Measurements from ENCODE around the gene TIAM1. TPM values are rescaled to one million over a fixed set of nuclear protein-coding genes. Genes with fewer than 3 reads are reported as not detected.

The TIAM1 gene
- polyA plus RNA-seq, 4 donors, result 12.4 to 18.6 (median 16.4) TPM

GRCh38 chr21:31334648-31335121, 9.4 kb downstream of the TIAM1 start:
- DNase-seq (ENCODE audit: low read depth in 4 of 4, low spot score in 3 of 4), result no peak

GRCh38 chr21:31332525-31332924, 11.5 kb downstream of the TIAM1 start:
- no peak for DNase-seq (ENCODE audit: low read depth in 4 of 4, low spot score in 3 of 4)

- no peak for DNase-seq (ENCODE audit: low read depth in 4 of 4, low spot score in 3 of 4)
Observed at GRCh38 chr21:31331231-31331630, 12.8 kb downstream of the TIAM1 start.

GRCh38 chr21:31330144-31330483, 13.9 kb downstream of the TIAM1 start:
- no peak for DNase-seq (ENCODE audit: low read depth in 4 of 4, low spot score in 3 of 4)

GRCh38 chr21:31329456-31330143, 14.5 kb downstream of the TIAM1 start:
- DNase-seq (ENCODE audit: low read depth in 4 of 4, low spot score in 3 of 4), result no peak

- no peak for DNase-seq (ENCODE audit: low read depth in 4 of 4, low spot score in 3 of 4)
Observed at GRCh38 chr21:31326522-31327242, 17.4 kb downstream of the TIAM1 start.

GRCh38 chr21:31318971-31319370, 25.1 kb downstream of the TIAM1 start:
- no peak for DNase-seq (ENCODE audit: low read depth in 4 of 4, low spot score in 3 of 4)

- DNase-seq (ENCODE audit: low read depth in 4 of 4, low spot score in 3 of 4), result no peak
Observed at GRCh38 chr21:31317688-31318087, 26.4 kb downstream of the TIAM1 start.

GRCh38 chr21:31316488-31317169, 27.4 kb downstream of the TIAM1 start:
- DNase-seq (ENCODE audit: low read depth in 4 of 4, low spot score in 3 of 4), result no peak

GRCh38 chr21:31316072-31316471, 28.0 kb downstream of the TIAM1 start:
- no peak for DNase-seq (ENCODE audit: low read depth in 4 of 4, low spot score in 3 of 4)

- DNase-seq (ENCODE audit: low read depth in 4 of 4, low spot score in 3 of 4), result no peak
Observed at GRCh38 chr21:31310750-31311149, 33.3 kb downstream of the TIAM1 start.

GRCh38 chr21:31308584-31308983, 35.5 kb downstream of the TIAM1 start:
- no peak for DNase-seq (ENCODE audit: low read depth in 4 of 4, low spot score in 3 of 4)

GRCh38 chr21:31305888-31306287, 38.2 kb downstream of the TIAM1 start:
- DNase-seq (ENCODE audit: low read depth in 4 of 4, low spot score in 3 of 4), result no peak

GRCh38 chr21:31299291-31300147, 44.5 kb downstream of the TIAM1 start:
- no peak for DNase-seq (ENCODE audit: low read depth in 4 of 4, low spot score in 3 of 4)

- DNase-seq (ENCODE audit: low read depth in 4 of 4, low spot score in 3 of 4), result no peak
Observed at GRCh38 chr21:31298618-31299269, 45.3 kb downstream of the TIAM1 start.

GRCh38 chr21:31297806-31298205, 46.3 kb downstream of the TIAM1 start:
- no peak for DNase-seq (ENCODE audit: low read depth in 4 of 4, low spot score in 3 of 4)

GRCh38 chr21:31295676-31296075, 48.4 kb downstream of the TIAM1 start:
- no peak for DNase-seq (ENCODE audit: low read depth in 4 of 4, low spot score in 3 of 4)

- no peak for DNase-seq (ENCODE audit: low read depth in 4 of 4, low spot score in 3 of 4)
Observed at GRCh38 chr21:31294691-31295090, 49.4 kb downstream of the TIAM1 start.

- DNase-seq (ENCODE audit: low read depth in 4 of 4, low spot score in 3 of 4), result no peak
Observed at GRCh38 chr21:31293986-31294385, 50.1 kb downstream of the TIAM1 start.

GRCh38 chr21:31290765-31291164, 53.3 kb downstream of the TIAM1 start:
- DNase-seq (ENCODE audit: low read depth in 4 of 4, low spot score in 3 of 4), result no peak
